ENCODE data around the gene LRRK1.
A peak's percentile ranks its signal among the peaks of the same experiment; 100 is the strongest.

LRRK1 gene

GRCh38 chr15:101024073-101024695 is 105.0 kb downstream of the LRRK1 start:
- TF ChIP-seq CTCF (IDR thresholded peaks at IDR 0.05; ENCODE audit: low read depth, low read length), result no peak
- no peak for DNase-seq
- H3K4me3 ChIP-seq (ENCODE audit: low read depth, low read length), result no peak overlapping the region
- H3K36me3 ChIP-seq, result no peaks in the 10 kb centered on the region
- no peaks in the 10 kb centered on the region for H3K9me3 ChIP-seq
- no peaks in the 10 kb centered on the region for H3K4me1 ChIP-seq
- H3K27me3 ChIP-seq, result no peaks in the 10 kb centered on the region

GRCh38 chr15:101024706-101025500 is 105.7 kb downstream of the LRRK1 start:
- TF ChIP-seq CTCF (IDR thresholded peaks at IDR 0.05; ENCODE audit: low read depth, low read length), result no peak
- Histone ChIP-seq H3K4me1 (no peaks in the 10 kb centered on the region), H3K27me3 (no peaks in the 10 kb centered on the region), H3K4me3 (ENCODE audit: low read depth, low read length) (no peak overlapping the region), H3K36me3 (no peaks in the 10 kb centered on the region), H3K9me3 (no peaks in the 10 kb centered on the region)
- no peak for DNase-seq

- no peak for DNase-seq
- Histone ChIP-seq H3K36me3 (no peaks in the 10 kb centered on the region), H3K27me3 (no peaks in the 10 kb centered on the region), H3K4me1 (no peaks in the 10 kb centered on the region), H3K4me3 (ENCODE audit: low read depth, low read length) (no peak overlapping the region), H3K9me3 (no peaks in the 10 kb centered on the region)
- no peak for TF ChIP-seq CTCF (IDR thresholded peaks at IDR 0.05; ENCODE audit: low read depth, low read length)
These were observed 106.3 kb downstream of the LRRK1 start for GRCh38 chr15:101025501-101025885.

- TF ChIP-seq CTCF (IDR thresholded peaks at IDR 0.05; ENCODE audit: low read depth, low read length), result no peak
- Histone ChIP-seq H3K4me1 (no peaks in the 10 kb centered on the region), H3K27me3 (no peaks in the 10 kb centered on the region)
These were observed 106.9 kb downstream of the LRRK1 start for GRCh38 chr15:101025896-101026631.

GRCh38 chr15:101026656-101027272 is 107.6 kb downstream of the LRRK1 start:
- H3K9me3 ChIP-seq, result no peaks in the 10 kb centered on the region
- no peaks in the 10 kb centered on the region for H3K4me1 ChIP-seq
- H3K36me3 ChIP-seq, result no peaks in the 10 kb centered on the region
- H3K4me3 ChIP-seq (ENCODE audit: low read depth, low read length), result no peak overlapping the region
- no peaks in the 10 kb centered on the region for H3K27me3 ChIP-seq
- TF ChIP-seq CTCF (IDR thresholded peaks at IDR 0.05; ENCODE audit: low read depth, low read length), result no peak
- peak; percentile 1 for DNase-seq

More at GRCh38 chr15:101025896-101026631, 106.9 kb downstream of the LRRK1 start:
- Histone ChIP-seq H3K9me3 (no peaks in the 10 kb centered on the region), H3K4me3 (ENCODE audit: low read depth, low read length) (no peak overlapping the region), H3K36me3 (no peaks in the 10 kb centered on the region)
- DNase-seq, result no peak
